Osteoblast (primary cell): Measurements from ENCODE around the gene KIF12. TPM values are rescaled to one million over a fixed set of nuclear protein-coding genes. Genes with fewer than 3 reads are reported as not detected.

ENCODE experiments used
- DNase-seq: peaks from one replicate; pipeline ENCODE4 v3.0.0; 2011; ENCODE audit warnings: low spot score, mixed read lengths; ENCODE audit not compliant: insufficient read length; ENCODE audit errors: missing footprints
- H2AFZ ChIP-seq: 2 replicates; pipeline ENCODE4 v1.6.0; 2011; ENCODE audit warnings: mild to moderate bottlenecking, low read length
- H3K27ac ChIP-seq: 2 replicates; pipeline ENCODE4 v1.5.1; 2011; ENCODE audit warnings: mild to moderate bottlenecking, low read depth, low read length, moderate library complexity
- H3K27me3 ChIP-seq: 2 replicates; pipeline ENCODE4 v1.6.0; 2012; ENCODE audit warnings: mild to moderate bottlenecking, control low read depth, inconsistent platforms, low read length, moderate library complexity; ENCODE audit not compliant: insufficient read depth
- H3K36me3 ChIP-seq: 2 replicates; pipeline ENCODE4 v1.5.1; 2011; ENCODE audit warnings: mild to moderate bottlenecking, low read length, control low read depth, moderate library complexity; ENCODE audit not compliant: insufficient read depth
- H3K4me1 ChIP-seq: 2 replicates; pipeline ENCODE4 v1.5.1; 2011; ENCODE audit warnings: mild to moderate bottlenecking, low read length, control low read depth, moderate library complexity; ENCODE audit not compliant: insufficient read depth
- H3K4me2 ChIP-seq: 2 replicates; pipeline ENCODE4 v1.6.0; 2011; ENCODE audit warnings: mild to moderate bottlenecking, low read length; ENCODE audit not compliant: insufficient read depth
- H3K4me3 ChIP-seq: fragments of 200-600 bp; sonication (generic); 3 replicates; pipeline ENCODE4 v1.5.1; 2012; ENCODE audit warnings: mild to moderate bottlenecking, low read length, inconsistent platforms; ENCODE audit not compliant: insufficient read depth
- H3K79me2 ChIP-seq: 2 replicates; pipeline ENCODE4 v1.6.0; 2012; ENCODE audit warnings: mild to moderate bottlenecking, low read length, control low read depth, inconsistent platforms; ENCODE audit not compliant: insufficient read depth
- H3K9me3 ChIP-seq: 2 replicates; pipeline ENCODE4 v1.5.1; 2011; ENCODE audit warnings: low read depth, low read length, control low read depth
- H4K20me1 ChIP-seq: 2 replicates; pipeline ENCODE4 v1.6.0; 2012; ENCODE audit warnings: mild to moderate bottlenecking, low read length, control low read depth; ENCODE audit not compliant: insufficient read depth
- CTCF ChIP-seq: IDR thresholded peaks from 2 replicates; pipeline ENCODE4 v1.5.1; 2011; ENCODE audit warnings: mild to moderate bottlenecking, low read depth, low read length, moderate library complexity; ENCODE audit errors: extremely low read depth
- total RNA-seq: library from RNA; depleted of rRNA; stranded (reverse); fragments of >200 nt; gene quantifications from 2 replicates; pipeline ENCODE4 v1.2.3, GENCODE V29; 2012

The KIF12 gene
- total RNA-seq, 1 donor: not detected

GRCh38 chr9:114122136-114123027, 23.3 kb upstream of the KIF12 start:
- Histone ChIP-seq H2AFZ (no peak overlapping the region), H3K4me2 (peak overlapping the region; percentile 47), H3K4me3 (no peak overlapping the region), H3K27ac (no peak overlapping the region), H3K36me3 (no peaks in the 10 kb centered on the region), H3K9me3 (peaks cover 2% of the 10 kb centered on the region), H3K27me3 (peaks cover 22% of the 10 kb centered on the region), H3K79me2 (no peaks in the 10 kb centered on the region), H4K20me1 (no peaks in the 10 kb centered on the region), H3K4me1 (peaks cover 14% of the 10 kb centered on the region)
- DNase-seq: peak; percentile 79
- no peak for TF ChIP-seq CTCF

GRCh38 chr9:114121227-114122135, 22.4 kb upstream of the KIF12 start:
- Histone ChIP-seq H3K36me3 (no peaks in the 10 kb centered on the region), H2AFZ (peak overlapping the region; percentile 10), H3K4me2 (peak overlapping the region; percentile 47), H3K9me3 (no peaks in the 10 kb centered on the region), H3K4me1 (peaks cover 14% of the 10 kb centered on the region), H3K27ac (no peak overlapping the region), H4K20me1 (no peaks in the 10 kb centered on the region), H3K4me3 (no peak overlapping the region), H3K27me3 (peaks cover 20% of the 10 kb centered on the region), H3K79me2 (no peaks in the 10 kb centered on the region)
- DNase-seq: peak; percentile 56
- TF ChIP-seq CTCF: no peak

- H3K36me3 ChIP-seq: no peaks in the 10 kb centered on the region
- peaks cover 30% of the 10 kb centered on the region for H3K27me3 ChIP-seq
- no peak overlapping the region for H3K4me2 ChIP-seq
- no peaks in the 10 kb centered on the region for H4K20me1 ChIP-seq
- peaks cover 14% of the 10 kb centered on the region for H3K4me1 ChIP-seq
- no peak overlapping the region for H3K4me3 ChIP-seq
- DNase-seq: peak; percentile 17
- H3K27ac ChIP-seq: no peak overlapping the region
- no peak overlapping the region for H2AFZ ChIP-seq
- H3K79me2 ChIP-seq: no peaks in the 10 kb centered on the region
- no peaks in the 10 kb centered on the region for H3K9me3 ChIP-seq
- TF ChIP-seq CTCF: no peak
These were observed 21.3 kb upstream of the KIF12 start for GRCh38 chr9:114120192-114121014.
